OCI-LY3 (cell line): ENCODE data around the gene POLR1C.
"Not testable (repeated sequence)": the region's sequence is repeated elsewhere in the genome, so short reads cannot be mapped to it uniquely, and the experiment has no call there.

ENCODE experiments used
- EZH2phosphoT487 ChIP-seq: fragments of 200-600 bp; shearing (Covaris generic); IDR thresholded peaks from 2 replicates; pipeline ENCODE4 v1.6.1; 2018; ENCODE audit warnings: antibody characterized with exemption, mixed run types, low read depth
- TF ChIP-seq, protein P1 (sequence below): fragments of 200-600, 300-600 bp; sonication (generic); IDR thresholded peaks from 2 replicates; pipeline ENCODE4 v1.5.1; 2014; ENCODE audit warnings: antibody characterized with exemption, low read length, low read depth

DNA sequence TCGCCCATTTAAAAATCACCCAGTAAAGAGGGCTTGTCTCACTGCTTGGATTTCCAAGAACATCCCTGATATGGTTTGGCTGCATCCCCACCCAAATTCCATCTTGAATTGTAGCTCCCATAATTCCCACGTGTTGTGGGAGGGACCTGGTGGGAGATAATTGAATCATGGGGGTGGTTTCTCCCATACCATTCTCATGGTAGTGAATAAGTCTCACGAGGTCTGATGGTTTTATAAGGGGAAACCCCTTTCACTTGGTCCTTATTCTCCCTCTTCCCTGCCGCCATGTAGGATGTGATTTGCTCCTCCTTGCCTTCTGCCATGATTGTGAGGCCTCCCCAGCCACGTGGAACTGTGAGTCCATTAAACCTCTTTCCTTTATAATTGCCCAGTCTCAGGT is 49.6 kb upstream of the POLR1C start:
- TF ChIP-seq, protein P1, sequence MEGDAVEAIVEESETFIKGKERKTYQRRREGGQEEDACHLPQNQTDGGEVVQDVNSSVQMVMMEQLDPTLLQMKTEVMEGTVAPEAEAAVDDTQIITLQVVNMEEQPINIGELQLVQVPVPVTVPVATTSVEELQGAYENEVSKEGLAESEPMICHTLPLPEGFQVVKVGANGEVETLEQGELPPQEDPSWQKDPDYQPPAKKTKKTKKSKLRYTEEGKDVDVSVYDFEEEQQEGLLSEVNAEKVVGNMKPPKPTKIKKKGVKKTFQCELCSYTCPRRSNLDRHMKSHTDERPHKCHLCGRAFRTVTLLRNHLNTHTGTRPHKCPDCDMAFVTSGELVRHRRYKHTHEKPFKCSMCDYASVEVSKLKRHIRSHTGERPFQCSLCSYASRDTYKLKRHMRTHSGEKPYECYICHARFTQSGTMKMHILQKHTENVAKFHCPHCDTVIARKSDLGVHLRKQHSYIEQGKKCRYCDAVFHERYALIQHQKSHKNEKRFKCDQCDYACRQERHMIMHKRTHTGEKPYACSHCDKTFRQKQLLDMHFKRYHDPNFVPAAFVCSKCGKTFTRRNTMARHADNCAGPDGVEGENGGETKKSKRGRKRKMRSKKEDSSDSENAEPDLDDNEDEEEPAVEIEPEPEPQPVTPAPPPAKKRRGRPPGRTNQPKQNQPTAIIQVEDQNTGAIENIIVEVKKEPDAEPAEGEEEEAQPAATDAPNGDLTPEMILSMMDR = not testable (repeated sequence)
- TF ChIP-seq EZH2phosphoT487 = not testable (repeated sequence)
